GM19397 (cell line): ENCODE measurements around the gene KRT86.

Experiments used
- ATAC-seq: cut with Tn5 transposase; IDR thresholded peaks from one replicate; pipeline ENCODE4 v1.9.1; 2021; ENCODE audit warnings: mild to moderate bottlenecking, moderate library complexity; ENCODE audit not compliant: unreplicated experiment

The KRT86 gene

DNA sequence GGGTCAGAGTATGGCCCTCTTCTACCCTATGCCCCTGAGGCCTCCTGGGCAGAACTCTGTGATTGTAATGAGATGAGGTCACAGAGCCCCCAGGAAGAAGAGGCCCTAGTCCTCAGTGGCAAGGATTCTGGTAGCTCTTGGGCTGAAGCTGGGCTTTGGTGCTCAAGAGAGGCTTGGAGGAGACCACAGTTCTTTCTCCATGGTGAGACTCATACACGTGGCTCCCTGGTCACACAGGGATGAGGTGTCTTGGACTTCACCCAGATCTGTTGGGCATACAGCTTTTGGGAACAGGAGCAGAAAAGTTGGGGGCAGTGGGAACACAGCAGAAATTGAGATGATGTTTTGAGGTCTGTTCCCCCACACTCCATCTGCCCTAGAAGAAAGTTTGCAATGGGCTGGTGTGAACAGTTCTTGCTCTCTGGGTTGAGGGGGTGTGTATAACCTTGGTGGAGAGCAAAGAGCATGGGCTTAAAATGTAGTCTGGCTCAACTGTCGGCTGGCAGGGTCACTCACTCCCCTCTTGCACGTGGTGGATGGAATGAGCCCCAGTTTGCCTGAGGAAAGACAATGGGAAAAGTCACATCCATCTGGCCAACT, at the start of gene KRT86:
Gene KRT86 (plus strand): TSS at position 125 of the 600 bp plus-strand sequence. CDS start 27,272 bp downstream, outside the sequence.
- ATAC-seq, result no peak

DNA sequence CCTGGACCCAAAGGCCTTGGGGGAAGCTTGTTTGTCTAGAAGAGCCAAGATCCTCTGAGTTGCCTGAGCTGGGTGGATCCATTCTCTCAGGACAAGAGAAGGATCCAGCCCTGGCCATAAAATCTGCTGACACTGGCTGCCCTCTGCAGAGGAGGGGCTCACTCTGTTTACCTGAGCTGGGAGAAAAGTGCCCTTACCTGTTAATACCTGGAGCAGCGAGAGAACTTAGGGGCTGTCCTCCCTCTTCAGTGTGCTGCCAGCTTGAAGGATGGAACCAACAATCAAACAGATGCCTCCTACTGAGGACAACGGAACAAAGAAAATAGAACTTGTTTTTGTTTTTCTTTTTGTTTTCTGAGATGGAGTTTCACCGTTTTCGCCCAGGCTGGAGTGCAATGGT, 48.7 kb upstream of the KRT86 start:
- no peak for ATAC-seq

DNA sequence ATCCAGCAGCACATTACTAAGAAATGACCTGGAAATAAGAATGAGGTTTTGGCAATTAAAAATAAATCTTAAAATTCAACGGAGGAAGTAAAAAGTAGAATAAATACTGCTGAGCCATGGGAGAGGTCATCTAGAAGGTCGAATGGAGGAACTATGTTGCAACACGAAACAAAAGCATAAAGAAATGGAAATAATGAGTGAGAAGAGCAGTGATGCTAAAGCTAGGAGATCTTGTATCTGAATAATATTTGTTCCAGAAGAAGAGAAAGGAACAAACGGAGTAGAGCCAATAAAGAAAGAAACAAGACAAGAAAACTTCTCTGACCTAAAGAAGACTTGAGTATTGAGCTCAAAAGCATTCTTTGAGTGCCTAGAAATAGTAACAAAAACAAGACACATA, 48.0 kb upstream of the KRT86 start:
- ATAC-seq, result no peak

DNA sequence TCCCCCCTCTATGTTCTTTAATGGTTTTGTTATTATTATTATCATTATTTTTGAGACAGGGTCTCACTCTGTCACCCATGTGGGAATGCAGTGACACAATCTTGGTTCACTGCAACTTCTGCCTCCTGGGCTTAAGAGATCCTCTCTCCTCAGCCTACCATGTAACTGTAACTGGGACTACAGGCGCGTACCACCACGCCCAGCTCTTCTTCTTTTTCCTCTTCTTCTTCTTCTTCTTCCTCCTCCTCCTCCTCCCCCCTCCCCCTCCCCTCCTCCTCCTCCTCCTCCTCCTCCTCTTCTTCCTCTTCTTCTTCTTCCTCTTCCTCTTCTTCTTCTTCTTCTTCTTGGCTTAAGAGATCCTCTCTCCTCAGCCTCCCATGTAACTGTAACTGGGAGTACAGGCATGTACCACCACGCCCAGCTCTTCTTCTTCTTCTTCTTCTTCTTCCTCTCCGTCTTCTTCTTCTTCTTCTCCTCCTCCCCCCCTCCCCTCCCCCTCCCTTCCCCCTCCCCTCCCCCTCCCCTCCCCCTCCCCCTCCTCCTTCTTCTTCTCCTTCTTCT, 46.8 kb upstream of the KRT86 start:
- ATAC-seq, result no peak

DNA sequence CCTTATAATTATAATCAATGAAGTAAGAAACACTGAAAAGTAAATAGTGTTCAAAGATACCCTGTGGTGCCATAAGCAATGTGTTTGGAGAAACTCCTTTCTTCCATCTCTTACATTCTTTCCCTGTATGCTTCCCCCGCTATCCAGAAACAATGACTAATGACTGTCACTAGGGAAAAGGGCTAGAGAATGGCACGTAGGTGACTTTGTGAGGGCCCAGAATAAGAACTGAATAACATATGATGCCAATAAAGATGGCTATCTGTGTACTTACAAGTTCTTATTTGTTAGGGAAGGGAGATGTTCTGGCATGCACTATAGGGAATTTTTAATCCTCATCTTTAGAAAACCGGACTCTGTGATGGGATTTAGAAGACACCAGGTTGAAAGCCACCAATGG, 46.1 kb upstream of the KRT86 start:
- ATAC-seq, result no peak

DNA sequence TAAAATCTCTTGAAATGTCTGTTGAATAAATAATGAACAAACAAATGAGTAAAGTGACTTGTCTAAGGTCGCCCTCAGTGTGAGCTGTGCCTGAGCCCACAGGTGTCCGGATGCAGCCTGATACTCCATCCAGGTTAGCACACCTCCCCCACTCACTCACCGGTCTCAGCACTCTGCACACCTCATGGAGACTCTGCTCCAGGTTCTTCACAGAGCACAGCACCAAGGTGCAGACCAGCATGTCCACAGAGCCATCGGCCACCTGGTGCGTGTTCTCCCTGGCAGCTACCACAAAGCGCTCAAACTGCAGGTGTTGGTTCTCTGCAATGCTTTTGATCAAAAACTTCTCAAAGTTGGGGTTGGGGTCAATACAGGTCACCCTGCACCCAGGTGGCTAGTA, 45.5 kb upstream of the KRT86 start:
- no peak for ATAC-seq

DNA sequence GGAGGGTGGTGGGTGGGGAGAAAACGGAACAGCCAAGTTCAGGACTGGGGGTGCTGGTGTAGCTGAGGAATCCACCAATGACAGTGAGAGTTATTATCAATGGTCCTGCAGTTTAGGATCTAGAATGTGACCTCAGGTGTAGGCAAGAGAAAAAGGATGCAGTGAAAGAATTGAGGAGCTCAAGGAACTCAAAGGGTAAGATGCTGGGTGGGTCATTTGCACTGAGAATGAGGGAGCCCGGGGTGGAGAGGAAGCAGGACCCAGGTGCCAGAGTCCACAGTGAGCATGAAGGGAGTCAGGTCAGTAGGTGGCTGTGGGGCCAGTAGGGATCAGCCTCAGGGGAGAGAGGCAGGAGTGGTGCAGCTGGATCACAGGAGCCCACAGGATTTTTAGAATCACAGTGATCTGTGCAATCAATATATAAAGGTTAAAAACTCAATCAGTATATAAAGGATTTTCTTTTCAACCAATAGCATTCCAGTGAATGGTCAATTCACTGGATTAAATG, 44.6 kb upstream of the KRT86 start:
- ATAC-seq, result no peak

DNA sequence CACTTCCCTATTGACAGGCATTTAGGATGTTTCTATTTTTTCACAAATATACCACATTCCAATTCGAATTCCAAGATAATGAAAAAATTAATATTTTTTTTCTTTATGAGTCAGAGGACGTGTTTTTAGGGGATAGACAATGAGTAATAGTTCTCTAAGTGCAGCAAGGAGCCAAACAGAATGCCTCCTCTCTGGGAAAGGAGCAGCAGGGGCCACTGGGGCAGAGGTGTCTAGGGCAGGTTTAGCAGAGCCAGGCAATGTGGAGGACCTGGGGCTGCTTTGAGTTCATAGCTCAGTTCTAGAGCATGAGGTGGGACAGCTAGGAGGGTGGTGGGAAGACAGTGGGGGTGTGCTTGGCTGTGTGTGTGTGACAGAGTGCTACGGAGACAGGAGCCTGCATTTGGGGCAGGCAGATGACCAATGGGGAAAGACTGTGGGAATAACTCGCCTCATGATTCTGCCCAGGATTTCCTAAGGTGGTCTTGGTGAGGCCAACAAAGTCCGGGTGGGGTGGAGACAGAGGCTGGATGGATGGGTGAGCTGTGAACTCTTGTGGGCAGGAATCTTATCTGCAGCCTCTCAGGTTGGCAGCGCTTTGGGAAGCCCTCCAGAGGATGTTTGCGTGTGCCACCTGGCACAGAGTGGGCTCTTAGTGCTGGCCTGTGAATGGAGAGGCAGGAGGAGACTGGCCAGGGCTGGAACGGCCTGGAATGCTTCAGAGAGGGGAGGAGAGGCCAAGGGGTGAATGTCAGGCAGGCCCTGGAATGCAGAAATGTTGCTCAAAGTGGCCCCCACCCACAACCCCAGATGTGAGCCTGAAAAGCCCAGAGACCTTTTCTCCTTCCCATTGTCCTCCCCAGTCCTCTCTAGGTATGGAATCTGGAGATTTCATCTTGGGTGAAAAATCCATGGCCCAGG, 43.8 kb upstream of the KRT86 start:
- no peak for ATAC-seq

DNA sequence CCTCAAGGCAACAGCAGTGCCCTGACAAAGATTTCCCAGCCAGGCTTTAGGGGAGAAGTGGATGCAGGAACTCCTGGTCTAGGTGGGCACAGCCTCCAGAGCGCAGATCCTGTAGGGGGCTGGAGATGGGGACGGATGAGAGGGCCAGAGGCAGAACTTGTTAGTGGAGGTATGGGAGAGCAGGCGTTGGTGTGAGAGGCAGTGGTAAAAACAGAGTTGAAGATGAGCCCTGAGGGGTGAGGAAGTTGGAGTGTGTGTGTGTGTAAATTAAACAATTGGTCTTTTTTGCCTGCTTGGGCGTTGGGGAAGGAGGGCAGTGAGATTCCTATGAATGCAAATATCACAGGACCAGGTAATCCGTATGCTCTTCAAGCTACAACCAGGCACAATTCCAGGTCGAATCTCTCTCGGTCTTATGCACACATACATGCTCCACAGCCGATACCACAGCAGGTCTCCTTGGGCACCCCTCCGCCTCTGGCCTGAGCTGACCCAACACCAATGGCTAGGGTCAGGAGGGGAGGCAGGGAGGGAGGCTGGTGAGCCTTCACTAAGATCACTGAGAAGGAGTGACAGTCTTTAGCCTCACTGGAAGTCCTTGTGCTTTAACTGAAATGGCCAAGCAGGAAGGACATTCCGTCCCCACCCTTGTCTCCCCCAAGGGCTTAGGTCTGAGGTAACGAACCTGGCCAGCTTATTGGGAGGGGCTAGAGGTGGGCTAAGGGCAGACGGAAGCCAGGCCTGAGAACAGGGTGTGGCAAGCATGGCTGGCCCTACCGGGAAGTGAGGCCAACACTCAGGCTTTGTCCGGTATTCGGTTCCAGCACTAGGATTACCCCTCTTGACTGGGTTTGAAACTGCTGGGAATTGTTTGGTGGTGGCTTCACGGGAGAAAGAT, 42.9 kb upstream of the KRT86 start:
- no peak for ATAC-seq

DNA sequence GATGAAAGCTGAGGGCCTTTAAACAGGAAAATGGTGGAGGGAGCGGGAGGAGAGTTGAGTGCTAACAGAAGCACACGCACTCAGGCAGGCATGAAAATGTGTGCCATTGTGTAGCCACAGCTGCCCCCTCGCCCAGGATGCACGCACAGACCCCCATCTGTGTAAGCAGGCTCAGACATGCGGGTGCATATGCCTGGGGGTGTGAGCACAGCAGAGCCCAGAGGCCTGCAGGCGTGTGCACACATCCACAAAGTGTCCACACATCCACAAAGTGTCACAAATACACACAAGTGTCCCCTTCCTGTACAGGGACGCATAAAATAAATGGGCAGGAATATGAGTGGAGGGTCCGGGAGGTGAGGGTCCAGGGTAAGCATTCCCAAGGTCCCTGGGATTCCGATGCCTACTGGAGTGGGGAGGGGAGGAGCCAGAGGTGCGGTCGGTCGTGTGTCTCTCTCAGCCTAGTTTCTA, 42.2 kb upstream of the KRT86 start:
- no peak for ATAC-seq

DNA sequence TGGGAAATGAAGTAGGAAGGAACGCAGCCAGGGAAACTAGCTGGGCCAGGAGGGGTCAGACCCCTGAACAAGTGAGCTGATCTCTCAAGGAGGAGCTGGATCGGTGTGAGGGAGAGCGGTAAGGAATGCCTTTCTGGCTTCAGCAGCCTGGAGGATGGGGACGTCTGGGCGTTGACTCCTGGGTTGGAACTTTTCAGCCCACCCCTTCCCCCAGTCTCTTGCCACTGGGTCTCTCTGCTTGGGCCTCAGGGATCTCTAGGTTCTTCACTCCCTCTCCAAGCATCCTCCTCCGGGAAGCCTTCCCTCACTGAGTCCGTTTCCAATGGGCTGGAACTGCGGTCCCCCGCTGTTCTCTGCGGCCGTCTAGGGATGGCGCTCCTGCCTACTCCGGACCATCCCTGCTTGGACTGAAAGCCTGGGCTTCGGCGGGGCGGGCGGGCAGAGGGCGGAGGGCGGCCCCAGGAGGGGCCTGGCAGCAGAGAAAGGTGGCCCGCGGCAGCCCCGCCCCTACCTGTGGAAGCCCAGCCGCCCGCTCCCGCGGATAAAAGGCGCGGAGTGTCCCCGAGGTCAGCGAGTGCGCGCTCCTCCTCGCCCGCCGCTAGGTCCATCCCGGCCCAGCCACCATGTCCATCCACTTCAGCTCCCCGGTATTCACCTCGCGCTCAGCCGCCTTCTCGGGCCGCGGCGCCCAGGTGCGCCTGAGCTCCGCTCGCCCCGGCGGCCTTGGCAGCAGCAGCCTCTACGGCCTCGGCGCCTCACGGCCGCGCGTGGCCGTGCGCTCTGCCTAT, 41.6 kb upstream of the KRT86 start, which contains the start of gene KRT7:
Gene KRT7 (plus strand): TSS at position 570 of the 788 bp plus-strand sequence. CDS start 54 bp downstream, at position 624.
- no peak for ATAC-seq

DNA sequence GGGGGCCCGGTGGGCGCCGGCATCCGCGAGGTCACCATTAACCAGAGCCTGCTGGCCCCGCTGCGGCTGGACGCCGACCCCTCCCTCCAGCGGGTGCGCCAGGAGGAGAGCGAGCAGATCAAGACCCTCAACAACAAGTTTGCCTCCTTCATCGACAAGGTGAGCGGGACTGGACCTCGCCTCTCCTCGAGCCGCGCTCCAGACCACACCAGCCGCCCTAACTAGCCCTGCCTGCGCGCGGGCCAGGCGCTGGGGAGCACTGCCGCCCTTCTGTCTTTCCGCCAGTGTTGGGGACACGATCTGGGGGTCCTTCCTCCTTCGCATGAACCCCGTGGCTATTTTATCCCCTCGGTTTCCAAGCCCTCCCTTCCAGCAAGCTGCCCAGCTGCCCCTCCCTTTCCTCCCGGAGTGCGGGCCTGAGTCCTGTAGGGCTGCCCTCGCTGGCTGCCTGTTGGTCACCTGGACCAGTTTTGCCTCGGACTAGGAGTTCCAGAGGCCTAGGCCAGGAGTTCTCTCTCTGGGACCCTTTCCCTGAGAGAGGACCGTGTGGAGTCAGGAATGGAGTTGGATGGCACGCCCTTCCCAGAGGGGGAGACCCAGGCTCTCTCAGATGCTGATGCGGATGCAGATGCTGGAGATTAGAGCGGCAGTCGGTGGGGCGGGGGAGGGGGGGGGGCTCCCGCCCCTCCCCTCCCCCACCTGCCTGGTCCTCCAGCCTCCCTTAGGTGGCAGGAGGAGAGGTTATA, 40.8 kb upstream of the KRT86 start:
- no peak for ATAC-seq

DNA sequence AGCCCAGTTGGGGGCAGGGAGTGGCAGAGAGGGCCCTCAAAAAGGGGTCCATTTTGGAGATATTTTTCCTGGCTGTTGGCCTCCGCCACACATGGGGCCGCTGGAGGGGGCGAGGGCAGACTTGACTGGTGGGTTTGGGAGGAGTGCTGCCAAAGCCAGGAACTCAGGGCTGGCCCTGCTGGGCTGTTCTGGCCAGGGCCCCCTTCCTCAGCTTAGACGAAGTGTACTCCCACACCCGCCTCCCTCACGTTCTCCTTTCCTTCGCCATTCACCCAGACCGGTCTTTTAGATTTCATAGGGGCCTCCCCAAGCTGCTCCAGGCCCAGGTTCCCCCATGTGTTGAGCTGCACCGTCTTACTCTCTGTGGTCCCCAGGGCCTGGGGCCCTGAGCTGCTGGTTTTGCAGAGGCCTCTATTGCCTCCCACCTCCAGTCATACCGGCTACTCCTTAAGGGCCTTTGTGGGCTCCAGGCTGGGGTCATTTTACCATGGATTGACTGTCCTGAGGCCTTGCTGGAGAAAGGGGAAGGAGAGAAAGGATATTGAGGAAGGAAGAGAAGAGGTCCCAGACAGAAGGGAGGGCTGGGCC, 40.1 kb upstream of the KRT86 start:
- no peak for ATAC-seq

DNA sequence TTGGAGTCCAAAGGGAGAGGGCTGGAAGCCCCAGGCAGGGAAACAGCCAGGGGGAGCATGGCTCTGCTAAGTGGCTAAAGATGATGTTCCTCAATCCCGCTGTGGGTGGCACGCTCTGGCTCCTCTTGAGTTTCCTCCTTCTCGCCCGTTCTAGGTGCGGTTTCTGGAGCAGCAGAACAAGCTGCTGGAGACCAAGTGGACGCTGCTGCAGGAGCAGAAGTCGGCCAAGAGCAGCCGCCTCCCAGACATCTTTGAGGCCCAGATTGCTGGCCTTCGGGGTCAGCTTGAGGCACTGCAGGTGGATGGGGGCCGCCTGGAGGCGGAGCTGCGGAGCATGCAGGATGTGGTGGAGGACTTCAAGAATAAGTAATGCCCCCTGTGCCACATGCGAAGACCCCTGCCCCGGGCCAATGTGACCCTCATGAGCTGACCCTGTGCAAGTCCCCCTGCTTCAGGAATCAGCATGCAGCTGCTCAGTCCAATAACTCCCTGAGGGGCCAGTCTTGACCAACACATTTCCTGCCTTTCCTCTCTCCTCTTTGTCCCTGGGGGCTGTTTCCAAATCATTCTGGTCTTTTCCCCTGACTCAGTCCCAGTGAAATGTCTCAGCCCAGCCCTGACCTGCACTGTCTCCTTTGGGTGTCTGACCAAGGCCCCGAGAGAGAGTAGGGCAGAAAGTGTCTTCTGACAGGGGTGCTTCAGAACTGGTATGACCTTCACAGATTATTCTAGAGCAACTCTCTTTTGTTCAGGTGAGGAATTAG, 39.3 kb upstream of the KRT86 start:
- no peak for ATAC-seq

DNA sequence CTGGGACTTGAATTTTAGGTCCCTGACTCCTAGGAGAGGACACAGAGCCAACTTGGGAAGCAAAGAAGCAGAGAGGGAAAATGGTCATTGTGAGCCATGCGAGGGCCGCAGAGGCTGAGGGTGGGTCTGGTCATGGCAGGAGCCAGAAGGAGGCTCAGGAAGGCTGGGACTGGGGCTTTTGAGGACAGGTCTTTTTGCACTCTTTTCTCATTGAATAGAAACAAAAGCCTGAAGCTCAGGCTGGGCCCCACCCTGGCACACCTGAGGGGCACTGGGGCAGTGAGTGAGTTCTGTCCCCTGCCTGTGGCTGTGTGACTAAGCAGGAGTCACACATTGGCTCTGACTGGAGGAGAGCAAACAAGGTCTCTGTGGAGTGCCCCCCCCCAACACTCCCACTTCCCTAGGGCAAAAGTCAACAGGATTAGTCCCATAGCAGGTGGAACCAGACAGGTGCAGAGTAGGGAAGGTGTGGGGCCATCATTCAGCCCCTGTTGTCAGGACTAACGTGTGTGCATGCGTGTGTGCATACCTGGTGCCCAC, 38.6 kb upstream of the KRT86 start:
- no peak for ATAC-seq

DNA sequence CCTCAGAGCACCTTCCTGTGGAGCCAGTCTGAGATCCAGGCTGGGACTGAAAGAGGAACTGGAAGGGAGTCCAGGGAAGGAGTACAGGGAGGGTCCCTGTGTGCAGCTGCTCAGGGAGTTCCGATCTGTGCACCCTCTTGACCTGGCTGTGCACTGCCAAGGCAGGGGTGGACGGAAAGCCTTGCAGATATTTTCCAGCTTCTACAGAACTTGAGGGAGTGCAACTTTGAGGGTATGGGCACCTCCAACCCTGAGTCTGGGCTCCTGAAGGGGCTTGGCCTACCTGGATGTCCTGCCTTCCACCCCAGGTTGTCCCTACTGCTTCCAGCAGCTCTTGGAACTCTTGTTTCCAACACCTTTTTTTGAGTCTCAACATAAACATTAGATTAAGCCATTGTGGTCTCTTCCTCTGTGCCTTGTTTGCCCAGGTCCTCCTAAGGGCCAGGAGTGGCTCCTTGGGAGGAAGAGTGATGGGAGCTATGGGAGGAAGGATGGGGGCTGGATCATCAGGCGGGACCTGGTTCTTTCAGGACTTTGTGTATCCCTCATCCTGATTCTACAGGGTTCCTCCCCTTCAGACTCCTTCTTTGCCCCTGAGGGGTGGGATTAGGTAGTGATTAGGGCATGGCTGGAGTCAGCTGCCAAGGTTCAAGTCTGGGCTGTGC, 37.9 kb upstream of the KRT86 start:
- ATAC-seq, result no peak

DNA sequence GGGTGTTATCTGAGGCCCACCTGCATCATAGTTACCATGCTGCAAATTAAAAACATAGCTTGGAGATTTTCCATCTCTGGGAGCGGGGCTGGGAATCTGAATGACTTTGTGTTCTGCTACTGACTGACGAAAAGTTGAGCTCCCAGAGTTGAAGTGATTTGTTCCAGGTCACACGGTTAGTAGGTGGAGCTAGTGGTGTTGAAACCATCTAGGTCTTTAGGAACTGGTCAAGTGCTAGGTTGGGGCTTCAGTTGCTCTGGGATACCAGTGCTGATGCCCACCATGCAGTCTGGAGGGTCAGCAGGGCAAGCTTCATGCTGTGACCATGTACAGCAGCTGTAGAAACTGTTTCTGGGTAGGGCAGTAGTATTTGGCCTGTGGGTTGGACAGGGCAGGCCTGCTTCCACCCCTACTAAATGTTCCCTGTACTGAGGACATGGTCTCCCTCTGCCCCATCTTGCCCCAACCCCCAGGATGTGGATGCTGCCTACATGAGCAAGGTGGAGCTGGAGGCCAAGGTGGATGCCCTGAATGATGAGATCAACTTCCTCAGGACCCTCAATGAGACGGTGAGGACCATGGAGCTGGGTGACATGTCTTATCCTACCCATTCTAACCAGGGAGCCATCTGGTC, 36.1 kb upstream of the KRT86 start:
- no peak for ATAC-seq
